ENCODE data around the gene SYDE2.

Gene SYDE2

GRCh38 chr1:85132078-85132720 lies 68.6 kb downstream of the SYDE2 start:
- no peak for DNase-seq (ENCODE audit: extremely low read depth in 1 of 2, low read depth in 1 of 2)

DNA sequence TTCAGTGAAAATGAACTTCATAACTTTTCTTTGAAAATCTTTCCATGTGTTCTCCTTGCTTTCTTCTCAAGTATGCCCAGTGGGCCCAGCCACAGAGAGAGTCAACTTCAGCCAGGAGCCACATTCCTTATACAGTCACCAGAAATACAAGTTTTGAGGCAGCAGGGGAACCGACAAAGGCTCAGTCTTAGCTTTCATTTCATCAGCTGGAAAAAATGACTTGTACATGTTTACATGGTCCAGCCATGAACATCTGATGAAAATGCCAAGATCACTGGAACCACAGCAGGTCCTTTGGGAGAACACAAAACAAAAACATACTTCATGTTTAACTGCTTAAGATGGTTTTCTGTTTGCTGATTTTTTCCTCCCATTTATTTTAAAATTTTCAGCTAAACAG lies 72.5 kb downstream of the SYDE2 start:
- no peak for DNase-seq (ENCODE audit: extremely low read depth in 1 of 2, low read depth in 1 of 2)

- DNase-seq (ENCODE audit: extremely low read depth in 1 of 2, low read depth in 1 of 2), result no peak
Measured at GRCh38 chr1:85125891-85126290, 74.9 kb downstream of the SYDE2 start.

DNA sequence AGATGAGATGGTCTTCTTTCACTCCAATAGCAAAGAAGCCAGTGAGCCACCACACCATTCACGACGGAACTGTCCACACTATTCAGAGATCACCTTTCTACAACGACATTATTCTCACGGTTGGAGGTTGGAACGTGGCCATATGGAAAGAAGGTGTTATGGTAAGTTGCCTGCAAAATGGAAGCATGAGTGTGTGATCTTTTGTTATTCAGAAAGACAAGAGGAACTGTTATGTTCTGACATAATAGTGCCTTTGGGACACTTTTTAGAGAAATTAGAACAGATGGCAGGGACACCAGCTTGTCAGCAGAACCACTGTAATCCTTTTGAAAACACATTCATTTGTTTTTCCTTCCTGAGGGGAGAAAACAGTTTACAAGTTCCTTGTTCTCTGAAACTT lies 76.7 kb downstream of the SYDE2 start:
- DNase-seq (ENCODE audit: extremely low read depth in 1 of 2, low read depth in 1 of 2), result no peak

DNA sequence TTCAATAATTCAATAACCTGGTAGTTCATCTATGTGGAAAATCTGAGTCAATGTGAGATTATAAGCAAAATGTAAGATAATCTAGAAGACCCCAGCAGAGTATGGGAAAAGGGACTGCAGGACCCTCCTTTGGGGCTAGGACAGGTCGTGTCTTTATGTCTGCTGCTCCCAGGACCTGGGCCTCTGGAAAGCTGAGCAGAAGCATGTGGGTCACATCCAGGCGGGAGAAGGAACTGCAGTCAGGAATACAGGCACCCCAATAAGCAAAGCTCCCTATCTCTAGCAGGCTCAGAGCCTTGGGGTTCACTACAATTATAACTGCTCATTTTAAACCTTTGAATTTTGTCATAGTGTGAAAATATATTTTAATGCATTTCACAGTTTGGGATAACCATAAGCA lies 78.6 kb downstream of the SYDE2 start:
- DNase-seq (ENCODE audit: extremely low read depth in 1 of 2, low read depth in 1 of 2), result no peak

DNA sequence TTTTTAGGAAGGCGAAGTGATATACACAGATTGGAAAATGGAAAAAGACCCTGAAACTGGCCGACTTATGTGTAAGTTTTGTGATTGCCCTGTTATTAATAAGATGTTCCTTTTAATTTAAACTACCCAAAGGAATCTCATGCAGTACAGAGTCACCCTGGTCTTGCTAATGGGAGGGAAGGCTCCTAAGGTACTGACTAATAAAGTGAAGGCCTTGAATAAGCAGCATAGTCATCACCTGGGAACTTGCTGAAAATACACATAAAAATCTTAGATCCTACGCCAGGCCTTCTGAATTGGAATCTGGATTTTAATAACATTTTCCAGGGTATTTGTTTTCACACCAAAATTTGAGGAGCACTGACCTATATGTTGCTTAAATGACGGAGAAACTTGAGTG lies 79.1 kb downstream of the SYDE2 start:
- no peak for DNase-seq (ENCODE audit: extremely low read depth in 1 of 2, low read depth in 1 of 2)

GRCh38 chr1:85118751-85119150 lies 82.1 kb downstream of the SYDE2 start:
- DNase-seq (ENCODE audit: extremely low read depth in 1 of 2, low read depth in 1 of 2), result no peak

- no peak for DNase-seq (ENCODE audit: extremely low read depth in 1 of 2, low read depth in 1 of 2)
Measured at GRCh38 chr1:85116856-85117255, 84.0 kb downstream of the SYDE2 start.

DNA sequence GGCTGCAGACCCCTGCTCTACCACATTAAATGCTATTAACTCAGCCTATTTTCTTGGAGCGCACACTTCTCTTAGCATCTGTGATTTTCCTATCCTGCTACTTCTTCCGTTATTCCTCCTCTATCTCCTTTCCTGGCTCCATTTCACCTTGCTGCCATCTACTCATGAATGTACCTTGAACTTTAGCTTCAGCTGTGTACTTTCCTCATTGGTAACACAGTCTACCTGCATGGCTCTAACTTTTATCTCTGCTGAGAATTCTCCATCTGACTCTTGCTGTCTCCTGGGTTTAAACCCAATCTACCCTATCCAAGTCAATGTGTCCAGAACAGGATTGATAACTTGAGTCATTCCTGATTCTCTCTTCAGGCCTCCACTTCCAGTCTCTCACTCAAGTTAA lies 84.9 kb downstream of the SYDE2 start:
- DNase-seq (ENCODE audit: extremely low read depth in 1 of 2, low read depth in 1 of 2), result no peak

- DNase-seq (ENCODE audit: extremely low read depth in 1 of 2, low read depth in 1 of 2), result no peak
Measured at GRCh38 chr1:85111695-85112094, 89.1 kb downstream of the SYDE2 start.

DNA sequence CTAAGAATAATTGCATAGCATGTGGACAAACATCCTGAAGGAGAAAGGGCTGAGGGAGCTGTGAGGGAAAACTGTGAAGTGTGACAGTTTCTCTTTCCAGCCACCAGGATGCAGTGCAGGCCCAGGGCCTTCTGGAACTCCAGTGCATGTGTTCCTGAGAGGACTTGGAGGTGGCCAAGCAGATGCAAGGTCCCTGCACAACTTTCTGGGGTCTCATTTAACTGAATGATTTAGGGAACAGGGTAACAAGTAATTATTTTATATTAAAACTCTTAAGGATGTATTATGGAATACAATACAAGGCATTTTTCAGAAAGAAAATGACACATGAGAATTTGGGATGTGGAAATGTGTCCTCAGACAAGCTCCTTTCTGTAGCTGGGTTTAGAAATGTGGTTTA lies 91.3 kb downstream of the SYDE2 start:
- DNase-seq (ENCODE audit: extremely low read depth in 1 of 2, low read depth in 1 of 2), result peak in 1 of 2 donors; percentile 15

All from stimulated activated CD8-positive, alpha-beta memory T cell treated with anti-CD3 and anti-CD28 coated beads, Interleukin-7, amount 100 ng/mL, for 48 hours (primary cell).